ENCODE data around the gene MUC20. TPM values are rescaled to one million over a fixed set of nuclear protein-coding genes. Genes with fewer than 3 reads are reported as not detected.
A peak's percentile ranks its signal among the peaks of the same experiment; 100 is the strongest.
"Not testable (repeated sequence)": the region's sequence is repeated elsewhere in the genome, so short reads cannot be mapped to it uniquely, and the experiment has no call there.

Gene MUC20
- total and polyA plus RNA-seq, 8 donors = 5.2 to 35.9 (median 10.8) TPM

DNA sequence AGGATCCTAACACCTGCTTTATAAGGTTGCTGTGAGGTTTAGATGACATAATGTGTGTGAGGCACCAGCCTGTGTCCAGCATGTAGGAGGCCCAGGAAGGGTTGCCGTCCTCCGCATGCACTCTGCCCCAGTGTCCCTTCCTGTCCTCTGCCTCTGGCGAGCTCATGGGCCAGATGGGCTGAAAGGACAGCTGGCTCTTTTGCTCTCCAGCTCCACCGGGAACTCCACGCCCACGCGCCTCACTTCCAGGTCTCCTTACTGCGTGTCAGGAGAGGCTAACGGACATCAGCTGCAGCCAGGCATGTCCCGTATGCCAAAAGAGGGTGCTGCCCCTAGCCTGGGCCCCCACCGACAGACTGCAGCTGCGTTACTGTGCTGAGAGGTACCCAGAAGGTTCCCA lies 12.2 kb downstream of the MUC20 start:
- peaks cover 0 to 2% (median 0%) of the 10 kb centered on the region in 3 donors for H3K4me1 ChIP-seq
- ATAC-seq = no peak

DNA sequence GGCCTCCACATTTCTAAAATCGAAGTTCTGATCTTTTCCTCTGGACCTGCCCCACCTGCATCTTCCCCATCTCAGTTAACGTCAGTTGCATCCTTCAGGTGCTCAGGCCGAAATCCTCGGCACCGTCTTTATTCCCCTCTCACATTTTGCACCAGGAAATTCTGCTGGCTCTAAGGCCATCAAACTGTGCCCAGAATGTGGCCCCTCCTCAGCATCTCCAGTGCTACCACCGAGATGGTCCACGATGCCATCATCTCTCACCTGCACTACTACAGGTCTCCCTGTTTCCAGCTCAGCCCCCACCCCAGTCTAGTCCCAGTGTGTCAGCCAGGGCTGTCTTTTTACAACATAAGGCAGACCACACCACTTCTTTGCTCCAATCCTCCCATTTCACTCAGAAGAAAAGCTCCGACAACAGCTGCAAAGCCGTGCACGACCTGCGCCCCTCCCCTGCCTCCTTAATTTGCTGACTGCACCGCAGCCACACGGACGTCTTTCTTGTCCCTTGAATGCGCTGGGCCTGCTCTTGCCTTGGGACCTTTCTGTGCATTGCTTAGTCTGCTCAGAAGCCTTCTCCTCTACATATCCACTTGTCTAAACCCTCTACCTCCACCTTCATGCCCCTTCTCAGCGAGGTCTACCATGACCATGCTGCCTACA lies 14.4 kb downstream of the MUC20 start:
- DNase-seq (no peak), ATAC-seq (no peak), FAIRE-seq (no peak)
- Histone ChIP-seq H3K27me3 (no peaks in the 10 kb centered on the region), H3K27ac (no peak overlapping the region), H3K4me3 (no peak overlapping the region), H3K4me1 (no peaks in the 10 kb centered on the region), H3K9me3 (no peaks in the 10 kb centered on the region), H3K36me3 (peaks cover 0 to 5% (median 0%) of the 10 kb centered on the region in 3 donors)
- WGBS, 2 donors = 71 to 77% methylated on average over 16 of the region's 16 CpGs
- intact Hi-C loops (cut with DNase I) = no loop called here
- TF ChIP-seq, protein P1, sequence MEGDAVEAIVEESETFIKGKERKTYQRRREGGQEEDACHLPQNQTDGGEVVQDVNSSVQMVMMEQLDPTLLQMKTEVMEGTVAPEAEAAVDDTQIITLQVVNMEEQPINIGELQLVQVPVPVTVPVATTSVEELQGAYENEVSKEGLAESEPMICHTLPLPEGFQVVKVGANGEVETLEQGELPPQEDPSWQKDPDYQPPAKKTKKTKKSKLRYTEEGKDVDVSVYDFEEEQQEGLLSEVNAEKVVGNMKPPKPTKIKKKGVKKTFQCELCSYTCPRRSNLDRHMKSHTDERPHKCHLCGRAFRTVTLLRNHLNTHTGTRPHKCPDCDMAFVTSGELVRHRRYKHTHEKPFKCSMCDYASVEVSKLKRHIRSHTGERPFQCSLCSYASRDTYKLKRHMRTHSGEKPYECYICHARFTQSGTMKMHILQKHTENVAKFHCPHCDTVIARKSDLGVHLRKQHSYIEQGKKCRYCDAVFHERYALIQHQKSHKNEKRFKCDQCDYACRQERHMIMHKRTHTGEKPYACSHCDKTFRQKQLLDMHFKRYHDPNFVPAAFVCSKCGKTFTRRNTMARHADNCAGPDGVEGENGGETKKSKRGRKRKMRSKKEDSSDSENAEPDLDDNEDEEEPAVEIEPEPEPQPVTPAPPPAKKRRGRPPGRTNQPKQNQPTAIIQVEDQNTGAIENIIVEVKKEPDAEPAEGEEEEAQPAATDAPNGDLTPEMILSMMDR (IDR thresholded peaks at IDR 0.05) = no peak

More for the DNA sequence above, 12.2 kb downstream of the MUC20 start:
- Histone ChIP-seq H3K27me3 (no peaks in the 10 kb centered on the region), H3K36me3 (peaks cover 0 to 5% (median 0%) of the 10 kb centered on the region in 3 donors), H3K27ac (no peak overlapping the region), H3K9me3 (no peaks in the 10 kb centered on the region), H3K4me3 (no peak overlapping the region)
- no peak for FAIRE-seq
- intact Hi-C loops (cut with DNase I) = no loop called here
- peak in 1 of 6 donors; percentile 62 for DNase-seq
- 78 to 87% methylated on average over 12 of the region's 12 CpGs for WGBS, 2 donors
- TF ChIP-seq, protein P1 (IDR thresholded peaks at IDR 0.05) = no peak

DNA sequence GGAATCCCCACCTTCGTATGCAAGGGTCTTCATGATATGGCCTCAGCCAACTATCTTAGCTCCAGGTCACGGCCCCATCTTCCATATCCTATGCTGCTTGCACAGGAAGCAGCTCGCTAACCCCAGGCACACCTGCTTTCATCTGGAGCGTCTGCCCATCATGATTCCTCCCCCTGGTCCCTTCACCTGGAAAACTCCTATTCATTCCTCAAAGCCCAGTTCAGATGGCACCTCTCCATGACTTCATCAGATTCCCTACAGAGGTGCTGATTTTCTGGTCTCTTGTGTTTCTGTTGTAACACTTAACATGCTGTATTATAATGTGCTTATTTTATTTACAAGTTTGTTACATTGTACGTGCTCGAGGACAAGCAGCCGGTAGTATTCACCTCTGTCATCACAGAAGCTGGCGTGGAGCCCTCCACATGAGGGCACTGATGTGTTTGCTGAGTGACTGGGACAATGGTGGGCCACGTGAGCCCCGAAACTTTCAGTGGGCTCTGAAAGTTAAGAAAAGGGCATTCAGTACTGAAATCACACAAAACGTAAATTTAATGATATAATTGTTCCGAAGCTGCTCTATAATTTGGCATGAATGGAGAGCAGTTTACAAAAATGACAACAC lies 16.2 kb downstream of the MUC20 start:
- H3K9me3 ChIP-seq = no peaks in the 10 kb centered on the region
- ATAC-seq (no peak), FAIRE-seq (no peak), DNase-seq (no peak)
- no peaks in the 10 kb centered on the region for H3K4me1 ChIP-seq
- intact Hi-C loops (cut with DNase I) = no loop called here
- TF ChIP-seq, protein P1 (IDR thresholded peaks at IDR 0.05) = no peak
- WGBS, 2 donors = 84 to 95% methylated on average over 12 of the region's 12 CpGs
- H3K4me3 ChIP-seq = no peak overlapping the region
- no peak overlapping the region for H3K27ac ChIP-seq
- H3K27me3 ChIP-seq = no peaks in the 10 kb centered on the region
- peaks cover 0 to 5% (median 0%) of the 10 kb centered on the region in 3 donors for H3K36me3 ChIP-seq

DNA sequence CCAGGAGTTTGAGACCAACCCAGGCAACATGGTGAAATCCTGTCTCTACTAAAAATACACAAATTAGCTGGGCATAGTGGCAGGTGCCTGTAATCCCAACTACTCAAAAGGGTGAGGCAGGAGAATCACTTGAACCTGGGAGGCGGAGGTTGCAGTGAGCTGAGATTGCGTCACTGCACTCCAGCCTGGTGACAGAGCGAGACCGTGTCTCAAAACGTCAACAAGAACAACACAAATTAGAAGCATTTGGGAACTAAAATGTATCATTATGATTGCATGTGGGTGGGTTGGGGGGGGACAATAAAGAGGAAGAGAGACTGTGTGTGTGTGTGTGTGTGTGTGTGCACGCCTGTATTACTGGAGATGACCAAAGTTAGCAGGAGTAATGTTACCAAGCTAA lies 17.0 kb downstream of the MUC20 start:
- FAIRE-seq; H3K4me1 ChIP-seq; H3K36me3 ChIP-seq; H3K4me3 ChIP-seq; H3K27me3 ChIP-seq; intact Hi-C loops (cut with DNase I); DNase-seq; ATAC-seq; H3K27ac ChIP-seq; H3K9me3 ChIP-seq: not testable (repeated sequence)
- 84 to 89% methylated on average over 6 of the region's 6 CpGs for WGBS, 2 donors

DNA sequence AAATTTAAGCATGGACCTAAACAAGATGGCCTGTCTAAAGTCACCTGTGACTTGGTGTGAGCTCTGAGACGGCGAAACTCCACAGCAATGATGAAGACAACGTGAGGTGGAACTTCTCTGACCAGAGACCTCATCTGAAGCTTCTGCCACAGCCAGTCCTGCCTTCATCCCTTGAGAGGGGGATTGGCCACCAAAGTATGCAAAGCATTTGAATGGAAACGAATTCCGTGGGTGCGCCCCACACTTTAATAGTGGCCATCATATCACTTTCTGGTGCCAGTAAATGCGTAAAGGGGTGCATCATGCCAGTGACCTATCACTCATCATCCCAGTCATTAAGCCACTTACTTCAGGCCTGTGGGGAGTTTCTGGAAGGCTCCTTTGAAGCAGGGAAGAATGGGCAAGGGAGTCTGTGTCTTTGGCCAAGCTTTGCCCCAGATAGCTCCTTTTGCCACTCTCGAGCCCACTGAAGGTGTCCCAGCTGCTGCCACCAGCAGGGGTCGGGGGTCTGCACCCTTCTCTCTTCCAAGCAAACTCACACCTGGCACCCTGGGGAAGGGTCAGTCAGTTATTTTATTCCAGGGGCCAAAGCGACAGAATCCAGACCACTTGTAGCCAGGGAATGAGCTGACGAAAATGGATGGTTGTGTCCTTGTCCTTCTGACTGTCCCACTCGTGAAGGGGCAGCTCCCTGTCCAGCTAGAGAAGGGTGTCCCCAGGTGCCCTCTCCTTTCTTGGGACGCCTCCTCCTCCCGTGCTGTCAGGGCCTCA lies 17.7 kb downstream of the MUC20 start:
- WGBS, 2 donors = 80 to 85% methylated on average over 14 of the region's 14 CpGs
- TF ChIP-seq, protein P1 (IDR thresholded peaks at IDR 0.05) = no peak
- H3K9me3 ChIP-seq = no peaks in the 10 kb centered on the region
- intact Hi-C loops (cut with DNase I) = no loop called here
- ATAC-seq = no peak
- H3K4me3 ChIP-seq = no peak overlapping the region
- H3K36me3 ChIP-seq = peaks cover 0 to 1% (median 0%) of the 10 kb centered on the region in 3 donors
- FAIRE-seq = no peak
- H3K4me1 ChIP-seq = no peaks in the 10 kb centered on the region
- no peak overlapping the region for H3K27ac ChIP-seq
- H3K27me3 ChIP-seq = no peaks in the 10 kb centered on the region
- peak in 1 of 6 donors; percentile 30 for DNase-seq

Measured in pancreas (tissue), 10 donors.